ENCODE data around the gene AGBL1.

The AGBL1 gene

GRCh38 chr15:86506401-86506800 is 426.7 kb downstream of the AGBL1 start:
- TF ChIP-seq MAX (IDR thresholded peaks at IDR 0.05), result no peak
- TF ChIP-seq RAD21 (IDR thresholded peaks at IDR 0.05; ENCODE audit: low read depth), result no peak
- TF ChIP-seq TCF12 (IDR thresholded peaks at IDR 0.05; ENCODE audit: low read depth), result no peak
- TF ChIP-seq NFIC (IDR thresholded peaks at IDR 0.05), result no peak
- no peak for TF ChIP-seq TEAD4 (IDR thresholded peaks at IDR 0.05)
- no peak for TF ChIP-seq YY1 (IDR thresholded peaks at IDR 0.05; ENCODE audit: low read depth)
- TF ChIP-seq EGR1 (IDR thresholded peaks at IDR 0.05), result no peak
- TF ChIP-seq CEBPB (IDR thresholded peaks at IDR 0.05), result no peak
- TF ChIP-seq ZBTB7A (IDR thresholded peaks at IDR 0.05; ENCODE audit: low read depth), result no peak
- TF ChIP-seq EP300 (IDR thresholded peaks at IDR 0.05; ENCODE audit: borderline replicate concordance), result no peak
- TF ChIP-seq TAF1 (IDR thresholded peaks at IDR 0.05; ENCODE audit: low read depth), result no peak
- no peak for TF ChIP-seq CREB1 (IDR thresholded peaks at IDR 0.05; ENCODE audit: low read depth)
- TF ChIP-seq USF1 (IDR thresholded peaks at IDR 0.05), result no peak
- no peak for TF ChIP-seq FOXM1 (IDR thresholded peaks at IDR 0.05; ENCODE audit: borderline replicate concordance, low read depth)
- TF ChIP-seq REST (IDR thresholded peaks at IDR 0.05; ENCODE audit: low read depth), result no peak

- TF ChIP-seq CREB1 (IDR thresholded peaks at IDR 0.05; ENCODE audit: low read depth) (no peak), RAD21 (IDR thresholded peaks at IDR 0.05; ENCODE audit: low read depth) (no peak), TAF1 (IDR thresholded peaks at IDR 0.05; ENCODE audit: low read depth) (no peak), YY1 (IDR thresholded peaks at IDR 0.05; ENCODE audit: low read depth) (no peak), TEAD4 (IDR thresholded peaks at IDR 0.05) (no peak), CEBPB (IDR thresholded peaks at IDR 0.05) (no peak), EGR1 (IDR thresholded peaks at IDR 0.05) (no peak), REST (IDR thresholded peaks at IDR 0.05; ENCODE audit: low read depth) (no peak), TCF12 (IDR thresholded peaks at IDR 0.05; ENCODE audit: low read depth) (no peak), ZBTB7A (IDR thresholded peaks at IDR 0.05; ENCODE audit: low read depth) (no peak), EP300 (IDR thresholded peaks at IDR 0.05; ENCODE audit: borderline replicate concordance) (no peak), USF1 (IDR thresholded peaks at IDR 0.05) (no peak), FOXM1 (IDR thresholded peaks at IDR 0.05; ENCODE audit: borderline replicate concordance, low read depth) (no peak), MAX (IDR thresholded peaks at IDR 0.05) (no peak)
Observed at GRCh38 chr15:86515625-86516024, 436.0 kb downstream of the AGBL1 start.

- no peak for TF ChIP-seq NFIC (IDR thresholded peaks at IDR 0.05)
- TF ChIP-seq ZBTB7A (IDR thresholded peaks at IDR 0.05; ENCODE audit: low read depth), result no peak
- no peak for TF ChIP-seq TCF12 (IDR thresholded peaks at IDR 0.05; ENCODE audit: low read depth)
- no peak for TF ChIP-seq CEBPB (IDR thresholded peaks at IDR 0.05)
- no peak for TF ChIP-seq REST (IDR thresholded peaks at IDR 0.05; ENCODE audit: low read depth)
- no peak for TF ChIP-seq TAF1 (IDR thresholded peaks at IDR 0.05; ENCODE audit: low read depth)
- no peak for TF ChIP-seq YY1 (IDR thresholded peaks at IDR 0.05; ENCODE audit: low read depth)
- no peak for TF ChIP-seq CREB1 (IDR thresholded peaks at IDR 0.05; ENCODE audit: low read depth)
- TF ChIP-seq TEAD4 (IDR thresholded peaks at IDR 0.05), result no peak
- no peak for TF ChIP-seq MAX (IDR thresholded peaks at IDR 0.05)
- TF ChIP-seq EP300 (IDR thresholded peaks at IDR 0.05; ENCODE audit: borderline replicate concordance), result no peak
- TF ChIP-seq EGR1 (IDR thresholded peaks at IDR 0.05), result no peak
- TF ChIP-seq USF1 (IDR thresholded peaks at IDR 0.05), result no peak
- TF ChIP-seq FOXM1 (IDR thresholded peaks at IDR 0.05; ENCODE audit: borderline replicate concordance, low read depth), result no peak
- TF ChIP-seq RAD21 (IDR thresholded peaks at IDR 0.05; ENCODE audit: low read depth), result no peak
Observed at GRCh38 chr15:86522721-86523120, 443.1 kb downstream of the AGBL1 start.

All from Ishikawa (cell line).